GM12891 (cell line): ENCODE data around the gene AUNIP.

ENCODE experiments used
- POLR2A ChIP-seq: IDR thresholded peaks from 2 replicates; pipeline ENCODE4 v1.6.1; 2011; ENCODE audit warnings: low read depth, low read length, control low read depth
- POLR2AphosphoS5 ChIP-seq: IDR thresholded peaks from 2 replicates; pipeline ENCODE4 v1.6.1; 2011; ENCODE audit warnings: low read depth, low read length, control low read depth

GRCh38 chr1:25871704-25872494 is 12.6 kb upstream of the AUNIP start:
- TF ChIP-seq POLR2AphosphoS5 (no peak), POLR2A (no peak)
